ENCODE results near the gene OSBPL3. TPM values are rescaled to one million over a fixed set of nuclear protein-coding genes. Genes with fewer than 3 reads are reported as not detected.

Gene OSBPL3
- total and polyA plus RNA-seq, 2 donors, result 9.1 to 23.3 TPM

DNA sequence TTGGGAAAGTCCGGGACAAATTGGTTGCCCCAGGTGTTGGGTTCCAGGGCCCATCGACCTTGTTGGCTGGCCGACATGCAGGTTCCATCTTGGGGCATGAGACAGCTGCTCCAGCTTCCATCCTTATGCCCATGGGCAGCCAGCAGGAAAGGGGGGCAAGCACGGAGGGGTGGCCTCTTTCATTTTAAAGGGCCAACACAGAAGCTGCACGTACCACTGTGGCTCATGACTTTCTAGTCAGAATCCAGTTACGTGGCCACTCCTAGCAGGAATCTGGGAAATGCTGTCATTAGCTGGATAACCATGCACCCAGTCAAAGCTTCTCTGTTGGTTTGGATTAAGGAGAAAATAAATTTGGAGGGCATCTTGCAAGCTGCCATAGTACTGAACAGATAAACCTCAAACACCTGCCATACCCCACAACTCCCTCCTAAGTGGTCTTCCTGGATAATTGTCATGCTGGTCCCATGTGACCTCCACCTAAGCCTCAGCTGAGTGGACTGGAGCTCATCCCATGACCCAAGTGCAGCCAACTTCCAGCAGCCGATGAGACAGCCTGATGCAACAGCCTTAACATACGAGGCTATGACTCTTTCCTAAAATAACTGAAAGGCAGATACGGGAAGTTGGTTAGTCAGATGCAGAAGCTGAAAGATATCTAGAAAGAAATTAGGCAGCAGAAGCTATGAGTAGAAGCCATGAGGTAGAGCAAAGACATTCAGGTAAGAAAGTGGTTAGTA lies 201.3 kb downstream of the OSBPL3 start:
- Histone ChIP-seq H3K4me1 (ENCODE audit: control insufficient read depth in 2 of 2, insufficient read depth in 2 of 2, low read length in 2 of 2) (no peaks in the 10 kb centered on the region), H3K36me3 (ENCODE audit: control insufficient read depth in 2 of 2, insufficient read depth in 2 of 2, low read length in 1 of 2) (no peaks in the 10 kb centered on the region), H3K4me3 (ENCODE audit: low read length in 2 of 2) (no peak overlapping the region), H3K27me3 (ENCODE audit: control insufficient read depth in 2 of 2, insufficient read depth in 1 of 2, low read length in 1 of 2) (no peaks in the 10 kb centered on the region), H3K27ac (ENCODE audit: low read depth in 1 of 2, low read length in 1 of 2) (no peak overlapping the region), H3K9me3 (ENCODE audit: control insufficient read depth in 2 of 2, insufficient read depth in 1 of 2, low read length in 1 of 2) (peaks cover 0 to 4% of the 10 kb centered on the region in 2 donors)
- WGBS, result 84% methylated on average over 9 of the region's 9 CpGs
- DNase-seq (ENCODE audit: low read depth in 6 of 9, low spot score in 9 of 9), result no peak

- WGBS, result 96% methylated on average over 3 of the region's 3 CpGs
Observed at GRCh38 chr7:24777806-24778205, 202.2 kb downstream of the OSBPL3 start.

GRCh38 chr7:24773646-24774045 lies 206.3 kb downstream of the OSBPL3 start:
- Histone ChIP-seq H3K27me3 (ENCODE audit: control insufficient read depth in 2 of 2, insufficient read depth in 1 of 2, low read length in 1 of 2) (no peaks in the 10 kb centered on the region), H3K4me3 (ENCODE audit: low read length in 2 of 2) (no peak overlapping the region), H3K36me3 (ENCODE audit: control insufficient read depth in 2 of 2, insufficient read depth in 2 of 2, low read length in 1 of 2) (no peaks in the 10 kb centered on the region), H3K9me3 (ENCODE audit: control insufficient read depth in 2 of 2, insufficient read depth in 1 of 2, low read length in 1 of 2) (no peaks in the 10 kb centered on the region), H3K4me1 (ENCODE audit: control insufficient read depth in 2 of 2, insufficient read depth in 2 of 2, low read length in 2 of 2) (no peaks in the 10 kb centered on the region), H3K27ac (ENCODE audit: low read depth in 1 of 2, low read length in 1 of 2) (no peak overlapping the region)
- DNase-seq (ENCODE audit: low read depth in 6 of 9, low spot score in 9 of 9), result no peak

More at GRCh38 chr7:24777806-24778205, 202.2 kb downstream of the OSBPL3 start:
- DNase-seq (ENCODE audit: low read depth in 6 of 9, low spot score in 9 of 9), result no peak
- Histone ChIP-seq H3K4me1 (ENCODE audit: control insufficient read depth in 2 of 2, insufficient read depth in 2 of 2, low read length in 2 of 2) (no peaks in the 10 kb centered on the region), H3K36me3 (ENCODE audit: control insufficient read depth in 2 of 2, insufficient read depth in 2 of 2, low read length in 1 of 2) (no peaks in the 10 kb centered on the region), H3K9me3 (ENCODE audit: control insufficient read depth in 2 of 2, insufficient read depth in 1 of 2, low read length in 1 of 2) (no peaks in the 10 kb centered on the region), H3K4me3 (ENCODE audit: low read length in 2 of 2) (no peak overlapping the region), H3K27ac (ENCODE audit: low read depth in 1 of 2, low read length in 1 of 2) (no peak overlapping the region), H3K27me3 (ENCODE audit: control insufficient read depth in 2 of 2, insufficient read depth in 1 of 2, low read length in 1 of 2) (no peaks in the 10 kb centered on the region)

- Histone ChIP-seq H3K9me3 (ENCODE audit: control insufficient read depth in 2 of 2, insufficient read depth in 1 of 2, low read length in 1 of 2) (no peaks in the 10 kb centered on the region), H3K27me3 (ENCODE audit: control insufficient read depth in 2 of 2, insufficient read depth in 1 of 2, low read length in 1 of 2) (no peaks in the 10 kb centered on the region), H3K27ac (ENCODE audit: low read depth in 1 of 2, low read length in 1 of 2) (no peak overlapping the region), H3K36me3 (ENCODE audit: control insufficient read depth in 2 of 2, insufficient read depth in 2 of 2, low read length in 1 of 2) (no peaks in the 10 kb centered on the region), H3K4me3 (ENCODE audit: low read length in 2 of 2) (no peak overlapping the region), H3K4me1 (ENCODE audit: control insufficient read depth in 2 of 2, insufficient read depth in 2 of 2, low read length in 2 of 2) (no peaks in the 10 kb centered on the region)
- 92% methylated on average over 2 of the region's 2 CpGs for WGBS
- no peak for DNase-seq (ENCODE audit: low read depth in 6 of 9, low spot score in 9 of 9)
Observed at GRCh38 chr7:24769851-24770250, 210.1 kb downstream of the OSBPL3 start.

DNA sequence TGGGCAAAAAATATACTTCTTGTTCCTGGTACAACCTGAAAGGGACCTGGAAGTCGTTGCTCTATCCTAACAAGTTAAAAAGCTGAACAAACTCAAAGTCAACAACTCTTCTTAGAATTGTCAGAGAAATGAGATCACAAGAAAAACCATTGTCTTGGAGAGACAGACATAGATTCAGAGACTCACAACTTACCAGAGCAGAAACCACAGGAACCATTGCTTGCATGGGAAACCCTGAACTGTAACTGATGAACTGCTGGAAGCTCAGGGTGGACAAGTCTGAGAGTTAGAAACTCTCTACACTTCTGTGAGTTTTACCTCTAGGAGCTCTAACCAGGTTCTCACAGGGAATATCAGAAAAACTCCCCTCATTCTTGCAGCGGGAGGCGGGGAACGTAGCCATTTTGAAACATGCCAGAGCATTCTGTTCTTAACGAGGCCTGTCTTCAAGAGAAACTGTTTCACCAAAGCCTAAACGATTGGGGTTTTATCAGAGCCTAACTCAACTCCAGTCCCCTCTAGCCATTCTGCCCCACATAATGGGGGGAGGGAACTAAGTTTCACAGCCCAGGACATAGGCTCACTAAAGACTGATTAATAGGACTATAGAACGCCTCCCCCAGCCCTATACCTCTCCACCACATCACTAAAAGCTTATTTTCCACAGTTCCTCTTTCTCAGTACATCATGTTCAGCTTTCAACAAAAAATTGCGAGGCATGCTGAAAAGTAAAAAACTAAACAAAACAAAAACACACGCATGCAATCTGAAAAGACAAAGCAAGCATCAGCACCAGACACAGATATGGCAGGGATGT lies 210.8 kb downstream of the OSBPL3 start:
- Histone ChIP-seq H3K4me3 (ENCODE audit: low read length in 2 of 2) (no peak overlapping the region), H3K9me3 (ENCODE audit: control insufficient read depth in 2 of 2, insufficient read depth in 1 of 2, low read length in 1 of 2) (no peaks in the 10 kb centered on the region), H3K27me3 (ENCODE audit: control insufficient read depth in 2 of 2, insufficient read depth in 1 of 2, low read length in 1 of 2) (no peaks in the 10 kb centered on the region), H3K36me3 (ENCODE audit: control insufficient read depth in 2 of 2, insufficient read depth in 2 of 2, low read length in 1 of 2) (no peaks in the 10 kb centered on the region), H3K4me1 (ENCODE audit: control insufficient read depth in 2 of 2, insufficient read depth in 2 of 2, low read length in 2 of 2) (no peaks in the 10 kb centered on the region), H3K27ac (ENCODE audit: low read depth in 1 of 2, low read length in 1 of 2) (no peak overlapping the region)
- 81% methylated on average over 9 of the region's 9 CpGs for WGBS
- no peak for DNase-seq (ENCODE audit: low read depth in 6 of 9, low spot score in 9 of 9)

- WGBS, result 80% methylated on average over 9 of the region's 9 CpGs
- H3K36me3 ChIP-seq (ENCODE audit: control insufficient read depth in 2 of 2, insufficient read depth in 2 of 2, low read length in 1 of 2), result no peaks in the 10 kb centered on the region
- no peak overlapping the region for H3K27ac ChIP-seq (ENCODE audit: low read depth in 1 of 2, low read length in 1 of 2)
- no peak for DNase-seq (ENCODE audit: low read depth in 6 of 9, low spot score in 9 of 9)
- H3K27me3 ChIP-seq (ENCODE audit: control insufficient read depth in 2 of 2, insufficient read depth in 1 of 2, low read length in 1 of 2), result no peaks in the 10 kb centered on the region
- H3K4me1 ChIP-seq (ENCODE audit: control insufficient read depth in 2 of 2, insufficient read depth in 2 of 2, low read length in 2 of 2), result no peaks in the 10 kb centered on the region
- H3K9me3 ChIP-seq (ENCODE audit: control insufficient read depth in 2 of 2, insufficient read depth in 1 of 2, low read length in 1 of 2), result no peaks in the 10 kb centered on the region
- H3K4me3 ChIP-seq (ENCODE audit: low read length in 2 of 2), result no peak overlapping the region
Observed at GRCh38 chr7:24767878-24768569, 212.0 kb downstream of the OSBPL3 start.

GRCh38 chr7:24764972-24765744 lies 214.8 kb downstream of the OSBPL3 start:
- no peak overlapping the region for H3K27ac ChIP-seq (ENCODE audit: low read depth in 1 of 2, low read length in 1 of 2)
- no peak overlapping the region for H3K4me3 ChIP-seq (ENCODE audit: low read length in 2 of 2)
- H3K36me3 ChIP-seq (ENCODE audit: control insufficient read depth in 2 of 2, insufficient read depth in 2 of 2, low read length in 1 of 2), result no peaks in the 10 kb centered on the region
- 86% methylated on average over 8 of the region's 8 CpGs for WGBS
- peaks cover 0 to under 1% of the 10 kb centered on the region in 2 donors for H3K27me3 ChIP-seq (ENCODE audit: control insufficient read depth in 2 of 2, insufficient read depth in 1 of 2, low read length in 1 of 2)
- H3K9me3 ChIP-seq (ENCODE audit: control insufficient read depth in 2 of 2, insufficient read depth in 1 of 2, low read length in 1 of 2), result no peaks in the 10 kb centered on the region
- H3K4me1 ChIP-seq (ENCODE audit: control insufficient read depth in 2 of 2, insufficient read depth in 2 of 2, low read length in 2 of 2), result no peaks in the 10 kb centered on the region
- DNase-seq (ENCODE audit: low read depth in 6 of 9, low spot score in 9 of 9), result peak in 1 of 9 donors; percentile 20

GRCh38 chr7:24764011-24764410 lies 216.0 kb downstream of the OSBPL3 start:
- WGBS, result 89% methylated on average over 1 of the region's 1 CpG
- H3K27me3 ChIP-seq (ENCODE audit: control insufficient read depth in 2 of 2, insufficient read depth in 1 of 2, low read length in 1 of 2), result peaks cover 0 to 10% of the 10 kb centered on the region in 2 donors
- H3K27ac ChIP-seq (ENCODE audit: low read depth in 1 of 2, low read length in 1 of 2), result no peak overlapping the region
- H3K4me3 ChIP-seq (ENCODE audit: low read length in 2 of 2), result no peak overlapping the region
- no peaks in the 10 kb centered on the region for H3K36me3 ChIP-seq (ENCODE audit: control insufficient read depth in 2 of 2, insufficient read depth in 2 of 2, low read length in 1 of 2)
- DNase-seq (ENCODE audit: low read depth in 6 of 9, low spot score in 9 of 9), result no peak
- H3K4me1 ChIP-seq (ENCODE audit: control insufficient read depth in 2 of 2, insufficient read depth in 2 of 2, low read length in 2 of 2), result no peaks in the 10 kb centered on the region
- H3K9me3 ChIP-seq (ENCODE audit: control insufficient read depth in 2 of 2, insufficient read depth in 1 of 2, low read length in 1 of 2), result no peaks in the 10 kb centered on the region

Measured in thymus (tissue), 11 donors.